HEK293T (cell line): Measurements from ENCODE around the gene SMAD5.

Experiments
- CTCF ChIA-PET: fragments of 350-600 bp; formaldehyde crosslinking; extraction: SDS; loops from one replicate; lab custom pipeline; 2021; ENCODE audit warnings: antibody characterized with exemption, inconsistent platforms; lab: Yijun Ruan, JAX
- POLR2A ChIA-PET: fragments of 350-600 bp; formaldehyde crosslinking; extraction: SDS; loops from one replicate; lab custom pipeline; 2020; ENCODE audit warnings: antibody characterized with exemption, inconsistent platforms; lab: Yijun Ruan, JAX
- DNase-seq: peaks from one replicate; pipeline ENCODE4 v3.0.0; 2012; ENCODE audit warnings: mixed read lengths; ENCODE audit errors: extremely low spot score
- ARNT ChIP-seq: fragments of 450-650 bp; IDR thresholded peaks from 2 replicates; pipeline ENCODE4 v1.6.1; 2017; ENCODE audit warnings: mild to moderate bottlenecking
- BHLHE40 ChIP-seq: fragments of 450-650 bp; IDR thresholded peaks from 2 replicates; pipeline ENCODE4 v1.6.1; 2016; ENCODE audit warnings: mild to moderate bottlenecking, moderate library complexity, borderline replicate concordance
- CTBP1 ChIP-seq: fragments of 450-650 bp; IDR thresholded peaks from 2 replicates; pipeline ENCODE4 v1.6.1; 2016; ENCODE audit warnings: borderline replicate concordance
- ELF4 ChIP-seq: fragments of 450-650 bp; IDR thresholded peaks from 2 replicates; pipeline ENCODE4 v1.6.1; 2017; ENCODE audit warnings: antibody characterized with exemption
- FOXA1 ChIP-seq: fragments of 450-650 bp; IDR thresholded peaks from 2 replicates; pipeline ENCODE4 v1.6.1; 2016; ENCODE audit warnings: mild to moderate bottlenecking
- FOXK2 ChIP-seq: fragments of 450-650 bp; IDR thresholded peaks from 2 replicates; pipeline ENCODE4 v1.6.1; 2016; ENCODE audit warnings: mild to moderate bottlenecking
- FOXM1 ChIP-seq: fragments of 450-650 bp; IDR thresholded peaks from 2 replicates; pipeline ENCODE4 v1.6.1; 2017; ENCODE audit warnings: mild to moderate bottlenecking, borderline replicate concordance
- HDGF ChIP-seq: fragments of 450-650 bp; IDR thresholded peaks from 2 replicates; pipeline ENCODE4 v1.6.1; 2017; ENCODE audit warnings: antibody characterized with exemption, borderline replicate concordance
- L3MBTL2 ChIP-seq: fragments of 450-650 bp; conservative IDR thresholded peaks from 2 replicates; pipeline ENCODE4 v1.6.1; 2016; ENCODE audit warnings: mild to moderate bottlenecking
- LEF1 ChIP-seq: fragments of 450-650 bp; IDR thresholded peaks from 2 replicates; pipeline ENCODE4 v1.6.1; 2017; ENCODE audit warnings: mild to moderate bottlenecking, borderline replicate concordance
- NFRKB ChIP-seq: fragments of 450-650 bp; IDR thresholded peaks from 2 replicates; pipeline ENCODE4 v1.6.1; 2016; ENCODE audit warnings: mild to moderate bottlenecking, moderate library complexity
- SP1 ChIP-seq: fragments of 450-650 bp; IDR thresholded peaks from 2 replicates; pipeline ENCODE4 v1.6.1; 2017
- SUZ12 ChIP-seq: fragments of 450-650 bp; IDR thresholded peaks from 2 replicates; pipeline ENCODE4 v1.6.1; 2016; ENCODE audit warnings: mild to moderate bottlenecking
- TARDBP ChIP-seq: fragments of 450-650 bp; IDR thresholded peaks from 2 replicates; pipeline ENCODE4 v1.6.1; 2016
- ZNF384 ChIP-seq: fragments of 450-650 bp; IDR thresholded peaks from 2 replicates; pipeline ENCODE4 v1.6.1; 2016
- TF ChIP-seq, protein P1 (sequence below): fragments of 450-650 bp; IDR thresholded peaks from 2 replicates; pipeline ENCODE4 v1.6.1; 2016

Gene SMAD5

DNA sequence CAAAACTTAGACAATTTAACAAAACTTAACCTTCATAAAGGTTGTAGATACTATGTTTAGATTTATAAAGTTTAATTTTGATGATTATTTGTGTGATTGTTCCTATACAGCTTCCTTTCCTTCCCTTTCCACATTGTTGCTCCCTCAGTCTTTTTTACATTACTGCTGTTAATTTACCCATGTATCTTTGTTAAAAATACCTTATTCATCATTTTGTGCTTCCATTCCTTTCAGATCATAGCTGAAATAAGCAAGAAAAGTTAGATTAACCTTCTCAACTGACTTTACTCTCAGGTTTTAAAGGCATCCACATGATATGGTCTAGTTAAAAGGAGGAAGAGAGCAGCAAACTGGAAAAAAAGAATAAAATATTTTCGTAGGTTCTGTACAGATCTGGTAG lies 2.0 kb downstream of the SMAD5 start:
- ChIA-PET POLR2A (interaction anchor here (1.3 kb wide), 1 partner anchor 29 kb away, joined by 3 read pairs; no protein-coding TSS in a partner anchor), CTCF (interaction anchor here (1.1 kb wide), 1 partner anchor 77 kb away, joined by 3 read pairs; no protein-coding TSS in a partner anchor)
- TF ChIP-seq LEF1 (no peak), ZNF384 (no peak), ARNT (no peak), BHLHE40 (no peak), L3MBTL2 (no peak), SP1 (no peak), FOXK2 (no peak), CTBP1 (no peak), HDGF (no peak), ELF4 (no peak), FOXM1 (no peak), NFRKB (no peak), SUZ12 (no peak), TARDBP (no peak), FOXA1 (no peak)
- TF ChIP-seq, protein P1, sequence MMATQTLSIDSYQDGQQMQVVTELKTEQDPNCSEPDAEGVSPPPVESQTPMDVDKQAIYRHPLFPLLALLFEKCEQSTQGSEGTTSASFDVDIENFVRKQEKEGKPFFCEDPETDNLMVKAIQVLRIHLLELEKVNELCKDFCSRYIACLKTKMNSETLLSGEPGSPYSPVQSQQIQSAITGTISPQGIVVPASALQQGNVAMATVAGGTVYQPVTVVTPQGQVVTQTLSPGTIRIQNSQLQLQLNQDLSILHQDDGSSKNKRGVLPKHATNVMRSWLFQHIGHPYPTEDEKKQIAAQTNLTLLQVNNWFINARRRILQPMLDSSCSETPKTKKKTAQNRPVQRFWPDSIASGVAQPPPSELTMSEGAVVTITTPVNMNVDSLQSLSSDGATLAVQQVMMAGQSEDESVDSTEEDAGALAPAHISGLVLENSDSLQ = no peak
- DNase-seq = no peak

- POLR2A ChIA-PET = no interaction called here
- CTCF ChIA-PET = interaction anchor here (0.8 kb wide), 1 partner anchor 11 kb away, joined by 6 read pairs; no protein-coding TSS in a partner anchor
Observed at GRCh38 chr5:136135536-136135935, 2.9 kb downstream of the SMAD5 start.

GRCh38 chr5:136137497-136138220 lies 5.0 kb downstream of the SMAD5 start:
- ChIA-PET POLR2A (no interaction called here), CTCF (no interaction called here)
- no peak for TF ChIP-seq SP1
- TF ChIP-seq TARDBP = no peak
- TF ChIP-seq FOXK2 = no peak
- no peak for TF ChIP-seq ZNF384
- no peak for TF ChIP-seq L3MBTL2
- no peak for TF ChIP-seq HDGF
- TF ChIP-seq, protein P1 = no peak
- TF ChIP-seq ARNT = no peak
- no peak for TF ChIP-seq LEF1
- no peak for TF ChIP-seq FOXM1
- no peak for TF ChIP-seq BHLHE40
- TF ChIP-seq CTBP1 = no peak
- no peak for TF ChIP-seq ELF4
- TF ChIP-seq FOXA1 = no peak
- no peak for TF ChIP-seq NFRKB
- TF ChIP-seq SUZ12 = no peak
- no peak for DNase-seq

More at GRCh38 chr5:136135536-136135935, 2.9 kb downstream of the SMAD5 start:
- no peak for TF ChIP-seq ARNT
- TF ChIP-seq ELF4 = no peak
- TF ChIP-seq L3MBTL2 = no peak
- TF ChIP-seq SP1 = no peak
- no peak for TF ChIP-seq TARDBP
- TF ChIP-seq, protein P1 = no peak
- no peak for TF ChIP-seq LEF1
- no peak for TF ChIP-seq HDGF
- TF ChIP-seq FOXM1 = no peak
- TF ChIP-seq FOXA1 = no peak
- DNase-seq = no peak

DNA sequence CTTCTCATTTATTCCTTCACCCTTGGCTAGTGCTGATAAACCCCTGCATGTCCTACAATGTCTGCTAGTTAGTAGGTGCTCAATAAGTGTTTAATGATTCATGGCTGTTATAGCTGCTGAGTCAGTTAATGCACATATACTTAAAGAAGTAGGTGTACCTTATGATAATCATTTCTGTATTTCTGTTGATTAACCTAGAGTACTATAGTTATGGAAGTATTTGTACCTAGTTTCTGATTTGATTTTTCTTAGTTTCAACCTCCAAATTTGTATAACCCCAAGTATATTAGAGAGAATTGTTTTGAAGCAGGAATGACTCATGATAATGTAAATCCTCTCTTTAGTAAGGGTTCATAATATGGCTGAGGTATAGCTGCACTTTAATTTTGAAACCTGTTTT lies 8.9 kb downstream of the SMAD5 start:
- CTCF ChIA-PET = interaction anchor here (0.9 kb wide), 1 partner anchor 40 kb away, joined by 3 read pairs; no protein-coding TSS in a partner anchor
- TF ChIP-seq FOXM1 (no peak), BHLHE40 (no peak), FOXA1 (no peak), CTBP1 (no peak), FOXK2 (no peak), ZNF384 (no peak), ARNT (no peak), LEF1 (no peak), ELF4 (no peak), SUZ12 (no peak), NFRKB (no peak), L3MBTL2 (no peak), HDGF (no peak), TARDBP (no peak)
- TF ChIP-seq, protein P1 = no peak
- POLR2A ChIA-PET = interaction anchor here (3.6 kb wide), 1 partner anchor 9 kb away, joined by 22 read pairs; the partner anchor contains the start of gene SMAD5
- DNase-seq = no peak

DNA sequence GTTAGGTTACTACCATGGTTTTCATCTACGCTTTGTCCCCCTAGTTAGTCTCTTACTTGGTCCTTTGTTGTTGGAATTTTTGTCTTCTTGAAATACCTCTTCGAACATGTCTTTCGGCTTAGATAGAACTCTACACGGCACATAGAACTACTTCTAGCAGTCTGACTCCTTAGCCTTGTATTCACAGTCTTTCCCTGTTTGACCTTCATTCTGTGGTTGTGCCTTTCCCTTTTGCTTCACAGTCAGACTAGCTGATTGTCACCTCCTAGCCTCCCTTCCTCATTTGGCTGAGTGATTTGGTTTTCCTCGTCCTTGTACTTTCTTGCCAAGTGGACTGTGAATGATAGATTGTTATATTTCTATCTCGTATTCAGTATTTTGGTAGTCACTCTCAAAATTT lies 10.7 kb downstream of the SMAD5 start:
- DNase-seq = no peak
- ChIA-PET CTCF (interaction anchor here (0.6 kb wide), 1 partner anchor 151 kb away, joined by 7 read pairs; no protein-coding TSS in a partner anchor), POLR2A (interaction anchor here (3.6 kb wide), 1 partner anchor 11 kb away, joined by 22 read pairs; the partner anchor contains the start of gene SMAD5)
- no peak for TF ChIP-seq L3MBTL2
